ENCODE data around the gene BARX2.
A peak's percentile ranks its signal among the peaks of the same experiment; 100 is the strongest.

The BARX2 gene

DNA sequence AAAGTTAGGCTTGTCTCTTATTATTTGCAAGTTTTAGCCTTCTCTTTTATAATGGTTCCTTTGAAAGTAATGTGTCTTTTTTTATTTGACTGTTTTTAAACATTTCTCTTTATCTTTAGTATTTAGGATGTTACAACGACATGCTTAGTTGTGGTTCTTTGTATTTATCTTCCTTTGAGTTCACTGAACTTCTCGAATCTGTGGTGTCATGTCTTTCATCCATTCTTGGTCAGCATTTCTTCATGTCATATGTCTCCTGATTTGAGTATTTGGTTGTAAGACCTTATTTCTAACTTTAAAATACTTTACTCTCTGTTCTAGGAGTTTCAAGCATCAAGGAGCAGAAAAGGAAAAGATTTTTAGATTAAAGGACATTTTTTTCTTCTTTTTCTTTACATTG, 15.9 kb upstream of the BARX2 start:
- Histone ChIP-seq H3K36me3 (ENCODE audit: insufficient read depth, low read length) (no peaks in the 10 kb centered on the region), H3K27me3 (ENCODE audit: insufficient read depth, low read length, poor library complexity) (peaks cover 23% of the 10 kb centered on the region), H3K9me3 (ENCODE audit: insufficient read depth, low read length, severe bottlenecking) (no peaks in the 10 kb centered on the region), H3K4me3 (ENCODE audit: low read depth in 1 of 2, low read length in 2 of 2) (no peak overlapping the region), H3K79me2 (ENCODE audit: insufficient read depth, low read length) (no peaks in the 10 kb centered on the region), H3K4me2 (ENCODE audit: insufficient read depth, low read length) (no peak overlapping the region), H3K4me1 (ENCODE audit: insufficient read depth, low read length) (no peaks in the 10 kb centered on the region), H3K27ac (ENCODE audit: low read length) (no peak overlapping the region), H4K20me1 (ENCODE audit: insufficient read depth, low read length) (no peaks in the 10 kb centered on the region; the same call in 1 of the 2 replicates), H3K9ac (ENCODE audit: low read depth, low read length) (no peak overlapping the region), H2AFZ (ENCODE audit: low read depth, low read length) (no peak overlapping the region)
- TF ChIP-seq EZH2 (IDR thresholded peaks at IDR 0.05; ENCODE audit: borderline replicate concordance, low read depth, low read length, severe bottlenecking), result no peak
- TF ChIP-seq, protein P1, sequence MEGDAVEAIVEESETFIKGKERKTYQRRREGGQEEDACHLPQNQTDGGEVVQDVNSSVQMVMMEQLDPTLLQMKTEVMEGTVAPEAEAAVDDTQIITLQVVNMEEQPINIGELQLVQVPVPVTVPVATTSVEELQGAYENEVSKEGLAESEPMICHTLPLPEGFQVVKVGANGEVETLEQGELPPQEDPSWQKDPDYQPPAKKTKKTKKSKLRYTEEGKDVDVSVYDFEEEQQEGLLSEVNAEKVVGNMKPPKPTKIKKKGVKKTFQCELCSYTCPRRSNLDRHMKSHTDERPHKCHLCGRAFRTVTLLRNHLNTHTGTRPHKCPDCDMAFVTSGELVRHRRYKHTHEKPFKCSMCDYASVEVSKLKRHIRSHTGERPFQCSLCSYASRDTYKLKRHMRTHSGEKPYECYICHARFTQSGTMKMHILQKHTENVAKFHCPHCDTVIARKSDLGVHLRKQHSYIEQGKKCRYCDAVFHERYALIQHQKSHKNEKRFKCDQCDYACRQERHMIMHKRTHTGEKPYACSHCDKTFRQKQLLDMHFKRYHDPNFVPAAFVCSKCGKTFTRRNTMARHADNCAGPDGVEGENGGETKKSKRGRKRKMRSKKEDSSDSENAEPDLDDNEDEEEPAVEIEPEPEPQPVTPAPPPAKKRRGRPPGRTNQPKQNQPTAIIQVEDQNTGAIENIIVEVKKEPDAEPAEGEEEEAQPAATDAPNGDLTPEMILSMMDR (IDR thresholded peaks at IDR 0.05; ENCODE audit: borderline replicate concordance, extremely low read depth, low read length, poor library complexity, severe bottlenecking), result no peak
- no peak for DNase-seq
- ATAC-seq (ENCODE audit: insufficient read depth, low read depth), result no peak

DNA sequence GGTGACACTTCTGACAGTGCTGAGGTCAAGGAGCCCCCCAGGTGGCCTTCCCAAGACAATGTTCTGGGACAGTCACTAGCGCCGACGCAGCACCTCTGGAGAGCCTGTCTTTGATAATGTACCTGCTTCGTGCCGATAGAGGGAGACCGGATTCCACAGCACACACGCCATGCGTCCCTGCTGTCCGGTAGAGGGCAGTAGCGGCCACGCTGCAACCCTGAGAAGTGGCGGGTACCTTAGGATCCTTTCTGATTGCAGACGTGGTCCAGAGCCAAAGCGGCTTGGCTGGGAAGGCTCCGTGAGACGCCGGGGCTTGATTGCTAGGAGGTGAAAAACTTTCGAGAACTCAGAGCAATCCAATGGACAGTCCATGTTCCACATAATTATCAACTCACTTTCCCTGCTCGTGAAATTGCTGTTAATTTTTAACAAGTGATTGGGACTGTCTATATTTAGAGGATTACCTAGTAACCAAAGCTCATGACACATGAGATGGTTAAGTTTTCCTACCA, 11.4 kb upstream of the BARX2 start:
- Histone ChIP-seq H3K4me3 (ENCODE audit: low read depth in 1 of 2, low read length in 2 of 2) (no peak overlapping the region), H3K79me2 (ENCODE audit: insufficient read depth, low read length) (no peaks in the 10 kb centered on the region), H3K27ac (ENCODE audit: low read length) (no peak overlapping the region), H2AFZ (ENCODE audit: low read depth, low read length) (no peak overlapping the region), H3K4me2 (ENCODE audit: insufficient read depth, low read length) (no peak overlapping the region), H3K36me3 (ENCODE audit: insufficient read depth, low read length) (no peaks in the 10 kb centered on the region), H3K9me3 (ENCODE audit: insufficient read depth, low read length, severe bottlenecking) (no peaks in the 10 kb centered on the region), H3K9ac (ENCODE audit: low read depth, low read length) (no peak overlapping the region), H3K4me1 (ENCODE audit: insufficient read depth, low read length) (no peaks in the 10 kb centered on the region), H3K27me3 (ENCODE audit: insufficient read depth, low read length, poor library complexity) (peaks cover 24% of the 10 kb centered on the region), H4K20me1 (ENCODE audit: insufficient read depth, low read length) (no peaks in the 10 kb centered on the region; the same call in 1 of the 2 replicates)
- TF ChIP-seq, protein P1 (IDR thresholded peaks at IDR 0.05; ENCODE audit: borderline replicate concordance, extremely low read depth, low read length, poor library complexity, severe bottlenecking), result peak; percentile 64
- no peak for TF ChIP-seq EZH2 (IDR thresholded peaks at IDR 0.05; ENCODE audit: borderline replicate concordance, low read depth, low read length, severe bottlenecking)
- peak; percentile 58 for DNase-seq
- peak; percentile 85 for ATAC-seq (ENCODE audit: insufficient read depth, low read depth)

DNA sequence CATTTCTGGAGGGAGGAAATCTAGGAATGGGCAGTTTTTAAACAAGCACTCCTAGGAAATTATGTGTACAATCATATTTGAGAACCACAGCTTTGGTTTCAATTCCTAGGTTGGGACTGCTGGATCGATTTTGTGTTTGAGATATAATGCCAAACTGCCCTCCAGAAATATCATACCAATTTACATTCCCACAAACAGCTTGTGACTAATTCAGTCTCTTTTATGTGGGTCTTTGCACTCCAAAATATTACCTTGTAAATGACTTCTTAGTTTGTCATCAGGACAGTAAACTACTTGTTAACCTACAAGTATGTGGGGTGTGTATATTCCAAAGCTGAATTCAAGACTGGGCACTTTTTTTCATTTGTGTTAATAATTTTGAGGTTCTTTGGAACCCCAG, 9.8 kb upstream of the BARX2 start:
- ATAC-seq (ENCODE audit: insufficient read depth, low read depth), result no peak
- no peak for DNase-seq
- no peaks in the 10 kb centered on the region for H3K36me3 ChIP-seq (ENCODE audit: insufficient read depth, low read length)
- H3K9me3 ChIP-seq (ENCODE audit: insufficient read depth, low read length, severe bottlenecking), result no peaks in the 10 kb centered on the region
- H3K79me2 ChIP-seq (ENCODE audit: insufficient read depth, low read length), result no peaks in the 10 kb centered on the region
- H3K4me1 ChIP-seq (ENCODE audit: insufficient read depth, low read length), result no peaks in the 10 kb centered on the region
- TF ChIP-seq, protein P1 (IDR thresholded peaks at IDR 0.05; ENCODE audit: borderline replicate concordance, extremely low read depth, low read length, poor library complexity, severe bottlenecking), result no peak
- no peak for TF ChIP-seq EZH2 (IDR thresholded peaks at IDR 0.05; ENCODE audit: borderline replicate concordance, low read depth, low read length, severe bottlenecking)
- no peak overlapping the region for H2AFZ ChIP-seq (ENCODE audit: low read depth, low read length)
- H3K4me2 ChIP-seq (ENCODE audit: insufficient read depth, low read length), result no peak overlapping the region
- H4K20me1 ChIP-seq (ENCODE audit: insufficient read depth, low read length), result no peaks in the 10 kb centered on the region; the same call in 1 of the 2 replicates
- H3K27ac ChIP-seq (ENCODE audit: low read length), result no peak overlapping the region
- H3K27me3 ChIP-seq (ENCODE audit: insufficient read depth, low read length, poor library complexity), result peaks cover 23% of the 10 kb centered on the region
- H3K4me3 ChIP-seq (ENCODE audit: low read depth in 1 of 2, low read length in 2 of 2), result no peak overlapping the region
- H3K9ac ChIP-seq (ENCODE audit: low read depth, low read length), result no peak overlapping the region
